ACC112 (cell line): ENCODE results near the gene USP44.
A peak's percentile ranks its signal among the peaks of the same experiment; 100 is the strongest.
"Not testable (repeated sequence)": the region's sequence is repeated elsewhere in the genome, so short reads cannot be mapped to it uniquely, and the experiment has no call there.

Experiments used
- H2AFZ ChIP-seq: fragments of 200-600 bp; sonication (generic); one replicate; pipeline ENCODE4 v1.6.0; 2017; ENCODE audit warnings: antibody characterized with exemption, low read length; ENCODE audit not compliant: unreplicated experiment
- H3K27ac ChIP-seq: fragments of 200-600 bp; sonication (generic); 2 replicates; pipeline ENCODE4 v1.5.1; 2014; ENCODE audit warnings: low read depth, mild to moderate bottlenecking, antibody characterized with exemption, low read length, moderate library complexity
- H3K27me3 ChIP-seq: fragments of 200-600 bp; sonication (generic); 2 replicates; pipeline ENCODE4 v1.6.1; 2014; ENCODE audit warnings: mild to moderate bottlenecking, antibody characterized with exemption, low read length, moderate library complexity, mixed read lengths; ENCODE audit not compliant: insufficient read depth
- H3K36me3 ChIP-seq: fragments of 200-600 bp; sonication (generic); 2 replicates; pipeline ENCODE4 v1.6.1; 2016; ENCODE audit warnings: mild to moderate bottlenecking, antibody characterized with exemption, low read length, moderate library complexity, mixed read lengths; ENCODE audit not compliant: insufficient read depth
- H3K4me1 ChIP-seq: fragments of 200-600 bp; sonication (generic); one replicate; pipeline ENCODE4 v1.6.1; 2016; ENCODE audit warnings: low read length, mixed read lengths; ENCODE audit not compliant: insufficient read depth, unreplicated experiment, control insufficient read depth
- H3K4me3 ChIP-seq: fragments of 200-600 bp; sonication (generic); 2 replicates; pipeline ENCODE4 v1.5.1; 2014; ENCODE audit warnings: mild to moderate bottlenecking, low read depth, low read length
- H3K79me2 ChIP-seq: fragments of 200-600 bp; sonication (generic); one replicate; pipeline ENCODE4 v1.6.0; 2016; ENCODE audit warnings: low read length; ENCODE audit not compliant: control insufficient read depth, unreplicated experiment, insufficient read depth

The USP44 gene

GRCh38 chr12:95574799-95575452, 23.6 kb upstream of the USP44 start:
- H3K4me1 ChIP-seq, result no peaks in the 10 kb centered on the region
- no peaks in the 10 kb centered on the region for H3K79me2 ChIP-seq
- no peaks in the 10 kb centered on the region for H3K27me3 ChIP-seq
- H3K4me3 ChIP-seq, result no peak overlapping the region
- no peaks in the 10 kb centered on the region for H3K36me3 ChIP-seq
- no peak overlapping the region for H3K27ac ChIP-seq
- peak overlapping the region; percentile 10 for H2AFZ ChIP-seq

- no peaks in the 10 kb centered on the region for H3K79me2 ChIP-seq
- H3K27me3 ChIP-seq, result no peaks in the 10 kb centered on the region
- H3K36me3 ChIP-seq, result no peaks in the 10 kb centered on the region
- peak overlapping the region; percentile 10 for H2AFZ ChIP-seq
- H3K27ac ChIP-seq, result no peak overlapping the region
- H3K4me1 ChIP-seq, result no peaks in the 10 kb centered on the region
- no peak overlapping the region for H3K4me3 ChIP-seq
Measured at GRCh38 chr12:95573951-95574576, 22.8 kb upstream of the USP44 start.

- no peak overlapping the region for H3K4me3 ChIP-seq
- no peak overlapping the region for H3K27ac ChIP-seq
- no peaks in the 10 kb centered on the region for H3K27me3 ChIP-seq
- H3K36me3 ChIP-seq, result no peaks in the 10 kb centered on the region
- H3K79me2 ChIP-seq, result no peaks in the 10 kb centered on the region
- H3K4me1 ChIP-seq, result no peaks in the 10 kb centered on the region
- H2AFZ ChIP-seq, result peak overlapping the region; percentile 39
Measured at GRCh38 chr12:95571369-95571768, 20.1 kb upstream of the USP44 start.

- not testable (repeated sequence) for H2AFZ ChIP-seq, H3K79me2 ChIP-seq, H3K27me3 ChIP-seq, H3K4me3 ChIP-seq, H3K27ac ChIP-seq, H3K36me3 ChIP-seq, H3K4me1 ChIP-seq
Measured at GRCh38 chr12:95568045-95568444, 16.8 kb upstream of the USP44 start.

GRCh38 chr12:95557625-95558024, 6.3 kb upstream of the USP44 start:
- H2AFZ ChIP-seq, result no peak overlapping the region
- H3K27me3 ChIP-seq, result no peaks in the 10 kb centered on the region
- no peaks in the 10 kb centered on the region for H3K4me1 ChIP-seq
- no peaks in the 10 kb centered on the region for H3K36me3 ChIP-seq
- H3K27ac ChIP-seq, result no peak overlapping the region
- no peak overlapping the region for H3K4me3 ChIP-seq
- H3K79me2 ChIP-seq, result no peaks in the 10 kb centered on the region

- Histone ChIP-seq H3K27ac (no peak overlapping the region), H3K79me2 (no peaks in the 10 kb centered on the region), H3K4me1 (no peaks in the 10 kb centered on the region), H2AFZ (no peak overlapping the region), H3K4me3 (no peak overlapping the region), H3K27me3 (peaks cover 15% of the 10 kb centered on the region), H3K36me3 (peaks cover 1% of the 10 kb centered on the region; the same call in 1 of the 2 replicates)
Measured at GRCh38 chr12:95554532-95555071, 3.3 kb upstream of the USP44 start.

GRCh38 chr12:95553197-95553943, 2.1 kb upstream of the USP44 start:
- H3K27me3 ChIP-seq, result peaks cover 28% of the 10 kb centered on the region
- H3K4me1 ChIP-seq, result no peaks in the 10 kb centered on the region
- peaks cover 4% of the 10 kb centered on the region; the same call in 1 of the 2 replicates for H3K36me3 ChIP-seq
- no peak overlapping the region for H3K27ac ChIP-seq
- no peak overlapping the region for H3K4me3 ChIP-seq
- H3K79me2 ChIP-seq, result no peaks in the 10 kb centered on the region
- no peak overlapping the region for H2AFZ ChIP-seq

GRCh38 chr12:95551913-95552516, 739 bp upstream of the USP44 start:
- Histone ChIP-seq H3K27ac (no peak overlapping the region), H3K4me3 (no peak overlapping the region), H3K27me3 (peaks cover 41% of the 10 kb centered on the region), H3K4me1 (no peaks in the 10 kb centered on the region), H3K79me2 (no peaks in the 10 kb centered on the region), H3K36me3 (peaks cover 4% of the 10 kb centered on the region; the same call in 1 of the 2 replicates), H2AFZ (no peak overlapping the region)

- peaks cover 4% of the 10 kb centered on the region; the same call in 1 of the 2 replicates for H3K36me3 ChIP-seq
- H3K79me2 ChIP-seq, result no peaks in the 10 kb centered on the region
- no peak overlapping the region for H3K27ac ChIP-seq
- peak overlapping the region; percentile 74; the same call in 1 of the 2 replicates for H3K4me3 ChIP-seq
- no peak overlapping the region for H2AFZ ChIP-seq
- no peaks in the 10 kb centered on the region for H3K4me1 ChIP-seq
- peaks cover 49% of the 10 kb centered on the region for H3K27me3 ChIP-seq
Measured at GRCh38 chr12:95549392-95550084, 1.7 kb downstream of the USP44 start.
